Hematopoietic multipotent progenitor cell treated with erythropoietin and hydrocortisone succinate and interleukin-3 and kit ligand, for 17 days (in vitro differentiated cells): ENCODE data around the gene PERM1.

ENCODE experiments used
- DNase-seq: peaks from one replicate; pipeline ENCODE4 v3.0.0-alpha.2; 2015; ENCODE audit warnings: low spot score

The PERM1 gene

GRCh38 chr1:945688-946556 is 36.0 kb downstream of the PERM1 start:
- no peak for DNase-seq

DNA sequence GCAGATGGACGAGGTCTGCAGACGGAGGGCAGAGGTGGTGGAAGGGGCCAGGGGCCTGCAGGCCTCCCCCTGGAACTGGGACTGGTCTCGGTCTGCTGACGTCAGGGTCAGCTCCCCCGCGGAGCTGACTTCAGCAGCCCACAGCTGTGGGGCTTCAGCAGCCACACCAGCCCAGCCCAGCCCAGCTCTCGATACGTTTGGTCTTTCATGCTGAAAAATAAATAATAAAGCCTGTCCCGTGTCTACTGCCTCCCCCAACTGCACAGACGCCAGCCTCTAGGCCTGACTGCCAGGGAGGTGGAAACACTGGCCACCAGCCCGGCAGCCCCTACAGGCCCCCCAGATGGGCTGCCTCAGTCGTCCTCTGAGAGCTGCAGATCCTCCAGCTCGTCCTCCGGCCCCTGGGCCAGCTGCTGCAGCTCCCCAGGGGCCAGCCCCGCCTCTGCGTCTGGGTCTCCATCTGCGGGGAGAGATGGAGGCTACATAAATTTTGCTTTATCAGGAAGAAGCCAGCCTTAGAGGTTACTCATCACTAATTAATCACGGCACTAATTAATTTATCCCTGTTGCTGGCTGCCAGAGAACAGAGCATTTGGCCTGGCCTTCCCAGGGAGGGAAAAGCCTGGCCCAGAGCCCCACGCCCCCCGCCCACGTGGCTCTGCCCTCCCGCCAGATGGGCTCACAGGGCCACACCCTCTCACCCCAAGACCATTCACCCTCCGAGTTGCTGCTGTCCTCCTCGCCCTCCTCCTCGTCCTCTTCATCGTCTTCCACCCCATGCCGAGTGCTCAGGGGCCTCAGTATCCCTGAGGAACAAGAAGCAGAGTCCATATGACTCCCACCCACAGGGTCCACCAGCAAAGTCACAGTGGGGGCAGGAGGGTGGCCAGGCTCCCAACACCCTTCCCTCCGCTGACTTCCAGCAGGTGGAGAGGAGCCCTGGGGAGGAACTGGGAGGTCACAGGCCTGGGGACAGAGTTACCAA is 37.3 kb downstream of the PERM1 start:
- no peak for DNase-seq

- DNase-seq: no peak
Measured at GRCh38 chr1:943545-944340, 38.1 kb downstream of the PERM1 start.

- no peak for DNase-seq
Measured at GRCh38 chr1:942864-943533, 38.9 kb downstream of the PERM1 start.

GRCh38 chr1:942411-942821 is 39.5 kb downstream of the PERM1 start:
- DNase-seq: no peak

DNA sequence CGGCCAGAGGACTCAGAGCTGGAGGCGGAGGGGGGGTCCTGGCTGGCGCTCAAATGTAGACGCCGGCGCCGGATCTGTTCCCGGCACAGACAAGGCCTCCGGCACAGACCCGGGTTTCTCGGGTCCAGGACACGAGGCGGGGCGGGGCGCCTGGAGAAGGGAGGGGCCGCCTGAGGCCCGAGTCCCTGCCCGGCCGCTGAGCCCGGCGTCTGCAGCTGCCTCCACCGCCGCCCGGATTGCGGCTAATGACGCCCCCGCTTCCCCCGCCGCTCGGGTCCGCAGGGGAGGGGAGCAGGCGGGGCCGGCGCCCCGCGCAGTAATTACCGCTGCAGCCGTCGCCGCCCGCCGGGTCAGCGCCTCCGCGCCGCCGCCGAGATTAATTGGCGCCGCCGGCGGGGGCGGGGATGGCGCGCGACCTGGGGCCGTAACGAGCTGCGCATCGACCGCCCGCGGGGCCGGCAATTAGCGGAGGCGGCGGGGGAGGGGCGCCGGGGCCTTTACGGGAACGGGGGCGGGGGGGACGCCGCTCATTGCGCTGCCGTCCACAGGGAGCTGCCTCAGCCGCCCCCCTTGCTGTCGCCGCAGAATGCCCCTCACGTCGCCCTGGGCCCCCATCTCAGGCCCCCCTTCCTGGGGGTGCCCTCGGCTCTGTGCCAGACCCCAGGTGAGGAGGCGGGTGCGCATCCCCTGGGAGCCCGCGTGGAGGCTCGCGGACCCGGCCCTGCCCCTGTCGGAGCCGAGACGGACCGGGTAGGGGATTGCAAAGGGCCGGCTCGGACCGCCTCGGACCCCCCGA is 40.1 kb downstream of the PERM1 start:
- DNase-seq: no peak

GRCh38 chr1:941015-941587 is 40.8 kb downstream of the PERM1 start:
- DNase-seq: no peak

DNA sequence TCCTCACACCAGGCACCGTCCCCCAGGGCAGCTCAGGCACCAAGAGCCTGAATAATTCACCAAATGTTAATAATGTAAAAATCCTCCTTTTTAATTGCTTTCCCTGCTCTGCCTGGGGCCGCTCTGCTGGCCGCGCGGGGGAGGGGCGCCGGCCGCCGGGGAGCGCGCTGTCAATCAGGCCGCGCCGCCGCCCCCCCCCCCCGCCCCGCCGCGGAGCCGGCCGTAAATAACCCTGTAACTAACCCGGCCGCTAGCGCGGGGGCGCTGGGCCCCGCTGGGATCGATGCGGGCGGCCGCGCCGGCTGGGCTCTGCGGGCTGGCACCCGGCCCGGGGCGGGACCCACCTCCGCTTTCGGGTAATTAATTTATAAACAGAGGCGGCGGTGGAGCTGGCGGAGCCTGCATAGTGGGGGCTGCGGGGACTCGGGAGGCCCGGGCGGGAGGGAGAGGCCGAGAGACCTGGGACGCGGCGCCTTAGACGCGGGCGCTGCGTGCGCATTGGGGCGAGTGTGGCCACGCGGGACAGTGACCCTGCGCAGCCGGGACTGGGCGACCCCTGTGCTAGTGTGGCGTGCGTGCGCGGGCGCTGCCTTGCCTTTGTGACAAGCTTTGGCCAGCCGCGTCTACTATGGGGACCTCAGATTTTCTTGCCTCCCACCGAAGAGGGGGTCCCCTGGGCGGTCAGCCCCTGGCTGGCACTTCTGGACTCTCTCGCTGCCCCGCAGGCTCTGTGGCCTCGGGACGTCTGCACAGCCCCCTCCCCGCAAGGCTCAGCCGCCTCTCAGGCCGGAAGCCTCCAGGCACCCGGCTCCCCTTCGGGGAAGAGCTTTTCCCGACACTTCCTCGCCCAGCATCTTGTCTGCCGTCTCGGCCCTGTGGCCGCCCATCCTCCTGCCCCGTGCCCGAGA is 41.5 kb downstream of the PERM1 start:
- DNase-seq: no peak

DNA sequence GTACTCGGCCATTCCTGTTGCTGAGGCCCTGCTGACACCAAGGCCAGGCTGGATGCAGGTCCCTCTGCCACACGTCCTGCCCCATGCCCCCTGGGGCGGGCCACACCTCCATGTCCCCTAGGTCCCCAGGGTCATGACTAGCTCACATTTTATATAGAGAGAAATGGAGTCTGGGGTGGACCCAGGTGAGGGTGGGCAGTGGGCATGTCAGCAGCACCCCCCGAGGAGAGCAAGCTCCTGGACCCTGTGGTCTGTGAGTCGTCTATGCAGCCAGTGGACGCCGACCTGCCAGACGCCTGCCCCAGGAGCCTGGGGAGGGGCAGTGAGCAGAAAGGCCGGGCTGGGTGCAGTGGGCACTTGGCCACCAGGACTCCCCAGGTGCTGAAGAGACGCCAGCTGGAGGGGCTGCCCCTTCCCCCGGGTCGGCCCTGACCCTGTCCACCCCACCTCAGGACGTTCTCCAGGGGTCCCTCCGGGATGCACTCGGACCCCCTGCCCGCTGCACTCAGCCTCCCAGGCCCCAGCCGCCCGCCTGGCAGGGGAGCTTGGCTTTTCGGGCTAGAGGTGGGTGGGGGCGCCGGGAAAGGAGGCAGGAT is 42.3 kb downstream of the PERM1 start:
- no peak for DNase-seq

GRCh38 chr1:938711-939489 is 43.0 kb downstream of the PERM1 start:
- no peak for DNase-seq

GRCh38 chr1:938088-938683 is 43.7 kb downstream of the PERM1 start:
- DNase-seq: no peak

DNA sequence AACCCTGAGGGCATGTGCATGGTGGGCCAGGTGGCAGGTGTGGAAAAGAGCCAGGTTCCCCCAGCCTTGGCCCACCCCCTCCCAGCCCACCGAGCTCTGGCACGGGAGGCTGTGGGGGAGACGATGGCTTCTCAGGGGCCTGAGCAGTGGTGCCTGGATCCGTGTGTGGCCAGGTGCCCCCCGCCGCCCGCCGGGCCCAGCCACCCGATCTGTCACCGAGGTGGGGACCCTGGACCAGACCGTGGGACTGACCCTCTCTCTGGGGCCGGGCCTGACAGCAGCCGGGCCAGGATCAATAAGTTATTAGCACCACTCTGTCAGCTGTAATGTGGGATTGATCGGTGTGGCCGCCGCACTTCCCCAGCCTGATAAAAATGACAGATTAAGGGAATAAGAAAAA is 44.4 kb downstream of the PERM1 start:
- DNase-seq: no peak

DNA sequence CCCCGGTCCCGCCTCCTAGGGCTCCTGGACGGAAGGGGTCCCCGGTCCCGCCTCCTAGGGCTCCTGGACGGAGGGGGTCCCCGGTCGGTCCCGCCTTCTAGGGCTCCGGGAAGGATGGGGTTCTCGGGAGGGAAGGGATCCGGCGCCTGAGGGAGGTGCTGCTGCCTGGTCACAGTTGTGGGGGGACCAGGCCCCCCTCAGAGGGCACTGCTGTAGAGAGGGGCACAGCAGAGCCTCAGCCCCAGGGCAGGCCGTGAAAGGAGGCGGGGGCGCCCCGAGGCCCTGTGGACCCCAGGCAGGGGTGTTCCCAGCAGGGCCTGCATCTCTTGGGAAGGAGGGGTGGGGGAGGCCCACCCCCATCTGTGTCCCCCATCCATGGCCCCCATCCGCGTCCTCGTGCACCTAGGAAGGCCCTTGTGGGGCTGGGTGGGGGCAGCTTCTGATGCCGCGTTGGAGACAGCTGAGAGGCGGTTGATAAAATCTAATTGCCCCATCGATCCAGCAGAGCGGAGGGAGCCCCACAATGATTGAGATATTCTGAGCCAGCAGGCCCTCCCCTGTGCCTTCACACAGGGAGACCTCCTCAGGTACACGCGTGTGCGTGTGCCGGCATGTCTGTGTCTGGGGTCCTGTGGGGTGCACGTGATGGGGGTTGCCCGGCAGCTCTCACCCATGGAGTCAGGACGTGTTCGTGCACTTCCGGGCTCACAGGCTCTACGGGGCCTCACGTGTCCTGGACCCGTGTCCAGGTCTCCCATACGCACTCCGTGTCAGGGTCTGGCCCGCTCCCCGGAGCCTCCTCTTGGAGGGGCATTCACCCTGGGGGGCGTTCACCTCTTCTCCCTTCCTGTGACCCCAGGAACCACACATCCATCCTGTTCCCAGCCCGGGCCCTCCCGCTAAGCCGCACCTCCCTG is 45.3 kb downstream of the PERM1 start:
- DNase-seq: no peak

GRCh38 chr1:935751-936231 is 46.1 kb downstream of the PERM1 start:
- DNase-seq: no peak

DNA sequence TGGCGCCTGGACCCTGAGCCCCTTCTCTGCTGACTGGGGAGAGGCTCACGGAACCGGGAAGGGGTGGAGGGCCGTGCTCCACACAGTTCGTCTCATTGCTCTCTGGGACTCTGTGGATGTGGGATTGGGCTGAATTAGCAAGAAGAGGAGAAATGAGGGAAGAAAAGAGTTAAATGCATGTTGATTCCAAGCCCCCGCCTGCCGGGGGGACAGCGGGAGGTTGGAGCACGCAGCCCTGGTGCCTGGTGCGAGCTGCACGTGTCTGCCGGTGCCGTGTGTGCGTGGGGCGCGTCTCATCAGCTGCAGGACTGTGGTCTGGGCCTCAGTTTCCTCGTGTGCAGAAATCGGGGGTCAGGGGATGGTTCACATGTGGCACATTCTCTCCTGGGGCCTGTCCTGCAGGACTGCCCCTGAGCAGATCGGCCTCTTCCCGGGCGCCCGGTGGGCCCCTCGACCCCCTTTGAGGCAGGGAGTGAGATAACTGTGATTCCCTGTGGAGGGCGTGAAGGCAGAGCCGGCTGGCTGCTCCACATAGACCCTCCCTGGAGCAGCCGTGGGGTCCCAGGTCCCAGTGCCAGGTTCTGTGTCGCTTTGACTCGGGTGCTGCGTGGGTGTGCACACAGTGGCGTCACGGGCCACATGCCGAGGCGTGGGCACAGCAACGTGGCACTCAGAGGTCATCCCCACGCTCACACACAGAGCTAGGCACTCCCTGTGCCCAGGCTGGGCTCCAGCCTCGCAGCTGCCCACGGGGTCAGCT is 46.7 kb downstream of the PERM1 start:
- DNase-seq: no peak

GRCh38 chr1:933603-933940 is 48.3 kb downstream of the PERM1 start:
- DNase-seq: no peak
